Tibial nerve (tissue), 3 donors: ENCODE data around the gene ITGAV.

ENCODE experiments used
- POLR2A ChIP-seq, 2 donors: fragments of 450-650 bp; IDR thresholded peaks; one replicate each; pipeline ENCODE4 v1.6.1; 2017; ENCODE audit warnings: antibody characterized with exemption in 2 of 2, mild to moderate bottlenecking in 2 of 2, moderate library complexity in 2 of 2
- TF ChIP-seq, protein P1 (sequence below), 5 experiments: fragments of 200-600 bp in 3 of 5; fragments of 450-650 bp in 2 of 5; sonication (generic) in 3 of 5; IDR thresholded peaks; one replicate each; pipeline ENCODE4 v1.5.1; 2016 to 2019; ENCODE audit warnings: antibody characterized with exemption in 5 of 5, mild to moderate bottlenecking in 3 of 5, moderate library complexity in 2 of 5

- TF ChIP-seq, protein P1, sequence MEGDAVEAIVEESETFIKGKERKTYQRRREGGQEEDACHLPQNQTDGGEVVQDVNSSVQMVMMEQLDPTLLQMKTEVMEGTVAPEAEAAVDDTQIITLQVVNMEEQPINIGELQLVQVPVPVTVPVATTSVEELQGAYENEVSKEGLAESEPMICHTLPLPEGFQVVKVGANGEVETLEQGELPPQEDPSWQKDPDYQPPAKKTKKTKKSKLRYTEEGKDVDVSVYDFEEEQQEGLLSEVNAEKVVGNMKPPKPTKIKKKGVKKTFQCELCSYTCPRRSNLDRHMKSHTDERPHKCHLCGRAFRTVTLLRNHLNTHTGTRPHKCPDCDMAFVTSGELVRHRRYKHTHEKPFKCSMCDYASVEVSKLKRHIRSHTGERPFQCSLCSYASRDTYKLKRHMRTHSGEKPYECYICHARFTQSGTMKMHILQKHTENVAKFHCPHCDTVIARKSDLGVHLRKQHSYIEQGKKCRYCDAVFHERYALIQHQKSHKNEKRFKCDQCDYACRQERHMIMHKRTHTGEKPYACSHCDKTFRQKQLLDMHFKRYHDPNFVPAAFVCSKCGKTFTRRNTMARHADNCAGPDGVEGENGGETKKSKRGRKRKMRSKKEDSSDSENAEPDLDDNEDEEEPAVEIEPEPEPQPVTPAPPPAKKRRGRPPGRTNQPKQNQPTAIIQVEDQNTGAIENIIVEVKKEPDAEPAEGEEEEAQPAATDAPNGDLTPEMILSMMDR (IDR thresholded peaks at IDR 0.05) = no peak
- no peak for TF ChIP-seq POLR2A (IDR thresholded peaks at IDR 0.05)
Measured at GRCh38 chr2:186695081-186695756, 105.4 kb downstream of the ITGAV start.
